MM.1S (cell line): ENCODE results near the gene LARGE1.

ENCODE experiments used
- DNase-seq: peaks from one replicate; pipeline ENCODE4 v3.0.0-alpha.2; 2015
- H2AFZ ChIP-seq: fragments of 300-600 bp; sonication (generic); 2 replicates; pipeline ENCODE4 v1.6.0; 2016; ENCODE audit warnings: antibody characterized with exemption, low read length
- H3F3A ChIP-seq: fragments of 300-600 bp; sonication (generic); 2 replicates; pipeline ENCODE4 v1.6.1; 2016; ENCODE audit warnings: mild to moderate bottlenecking, antibody characterized with exemption, low read length, moderate library complexity, mixed read lengths; ENCODE audit not compliant: insufficient read depth
- H3K27ac ChIP-seq: fragments of 300-600 bp; sonication (generic); 2 replicates; pipeline ENCODE4 v1.5.1; 2016; ENCODE audit warnings: mild to moderate bottlenecking, low read length
- H3K27me3 ChIP-seq: fragments of 300-600 bp; sonication (generic); replicated peaks from 2 replicates; pipeline ENCODE4 v1.6.0; 2016; ENCODE audit warnings: low read length; ENCODE audit not compliant: insufficient read depth
- H3K36me3 ChIP-seq: fragments of 300-600 bp; sonication (generic); replicated peaks from 2 replicates; pipeline ENCODE4 v1.6.1; 2016; ENCODE audit warnings: mild to moderate bottlenecking, low read length, mixed read lengths; ENCODE audit not compliant: insufficient read depth
- H3K4me1 ChIP-seq: fragments of 300-600 bp; sonication (generic); 2 replicates; pipeline ENCODE4 v1.6.1; 2016; ENCODE audit warnings: low read length, mixed read lengths
- H3K4me2 ChIP-seq: fragments of 300-600 bp; sonication (generic); 2 replicates; pipeline ENCODE4 v1.6.0; 2016; ENCODE audit warnings: low read depth, low read length
- H3K4me3 ChIP-seq: fragments of 300-600 bp; sonication (generic); 2 replicates; pipeline ENCODE4 v1.5.1; 2016; ENCODE audit warnings: low read length, mixed read lengths
- H3K79me2 ChIP-seq: fragments of 300-600 bp; sonication (generic); 2 replicates; pipeline ENCODE4 v1.6.1; 2016; ENCODE audit warnings: mixed run types, low read length, mixed read lengths
- H3K9ac ChIP-seq: fragments of 300-600 bp; sonication (generic); 2 replicates; pipeline ENCODE4 v1.6.1; 2016; ENCODE audit warnings: low read length, mixed read lengths
- H3K9me2 ChIP-seq: fragments of 300-600 bp; sonication (generic); replicated peaks from 2 replicates; pipeline ENCODE4 v1.6.1; 2016; ENCODE audit warnings: mild to moderate bottlenecking, low read length, mixed read lengths; ENCODE audit not compliant: insufficient read depth
- H3K9me3 ChIP-seq: fragments of 300-600 bp; sonication (generic); replicated peaks from 2 replicates; pipeline ENCODE4 v1.6.1; 2016; ENCODE audit warnings: mild to moderate bottlenecking, low read length, mixed read lengths; ENCODE audit not compliant: insufficient read depth
- H4K20me1 ChIP-seq: fragments of 300-600 bp; sonication (generic); 2 replicates; pipeline ENCODE4 v1.6.1; 2016; ENCODE audit warnings: mild to moderate bottlenecking, low read length, moderate library complexity, mixed read lengths; ENCODE audit not compliant: insufficient read depth
- EZH2 ChIP-seq: fragments of 300-600 bp; sonication (generic); optimal IDR thresholded peaks from 2 replicates; pipeline ENCODE3; 2017; ENCODE audit warnings: low read depth, mild to moderate bottlenecking, antibody characterized with exemption, low read length, mixed read lengths
- EZH2phosphoT487 ChIP-seq: fragments of 300-600 bp; sonication (generic); IDR thresholded peaks from 2 replicates; pipeline ENCODE4 v1.6.1; 2018; ENCODE audit warnings: antibody characterized with exemption, low read length
- TF ChIP-seq, protein P1 (sequence below): fragments of 300-600 bp; sonication (generic); IDR thresholded peaks from 2 replicates; pipeline ENCODE4 v1.5.1; 2016; ENCODE audit warnings: antibody characterized with exemption, low read length, mixed read lengths

The LARGE1 gene

DNA sequence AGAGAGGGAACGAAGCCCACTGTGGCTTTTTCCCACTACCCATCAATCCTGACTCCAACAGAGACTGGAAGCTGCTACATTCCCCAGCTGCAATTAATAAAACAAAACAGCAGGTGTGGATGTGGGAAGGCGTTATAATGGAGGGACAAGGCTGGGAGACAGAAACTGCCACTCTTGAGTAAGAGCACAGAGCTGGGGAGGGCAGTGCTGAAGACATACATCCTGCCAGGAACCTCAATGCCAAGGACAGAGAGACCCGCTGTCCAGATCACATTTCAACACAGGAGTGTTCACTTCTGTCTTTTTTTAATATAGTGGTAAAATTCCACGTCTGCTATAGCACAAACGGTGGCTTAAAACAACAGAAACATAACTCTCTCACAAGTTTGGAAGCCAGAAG lies 94.5 kb downstream of the LARGE1 start:
- H3K9ac ChIP-seq, result no peak overlapping the region
- no peak for DNase-seq
- H3K9me2 ChIP-seq, result no peaks in the 10 kb centered on the region
- no peaks in the 10 kb centered on the region for H3F3A ChIP-seq
- H3K4me2 ChIP-seq, result no peak overlapping the region
- no peaks in the 10 kb centered on the region for H3K27me3 ChIP-seq
- TF ChIP-seq EZH2 (no peak), EZH2phosphoT487 (no peak)
- TF ChIP-seq, protein P1, sequence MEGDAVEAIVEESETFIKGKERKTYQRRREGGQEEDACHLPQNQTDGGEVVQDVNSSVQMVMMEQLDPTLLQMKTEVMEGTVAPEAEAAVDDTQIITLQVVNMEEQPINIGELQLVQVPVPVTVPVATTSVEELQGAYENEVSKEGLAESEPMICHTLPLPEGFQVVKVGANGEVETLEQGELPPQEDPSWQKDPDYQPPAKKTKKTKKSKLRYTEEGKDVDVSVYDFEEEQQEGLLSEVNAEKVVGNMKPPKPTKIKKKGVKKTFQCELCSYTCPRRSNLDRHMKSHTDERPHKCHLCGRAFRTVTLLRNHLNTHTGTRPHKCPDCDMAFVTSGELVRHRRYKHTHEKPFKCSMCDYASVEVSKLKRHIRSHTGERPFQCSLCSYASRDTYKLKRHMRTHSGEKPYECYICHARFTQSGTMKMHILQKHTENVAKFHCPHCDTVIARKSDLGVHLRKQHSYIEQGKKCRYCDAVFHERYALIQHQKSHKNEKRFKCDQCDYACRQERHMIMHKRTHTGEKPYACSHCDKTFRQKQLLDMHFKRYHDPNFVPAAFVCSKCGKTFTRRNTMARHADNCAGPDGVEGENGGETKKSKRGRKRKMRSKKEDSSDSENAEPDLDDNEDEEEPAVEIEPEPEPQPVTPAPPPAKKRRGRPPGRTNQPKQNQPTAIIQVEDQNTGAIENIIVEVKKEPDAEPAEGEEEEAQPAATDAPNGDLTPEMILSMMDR, result no peak
- no peaks in the 10 kb centered on the region for H3K36me3 ChIP-seq
- peaks cover 25% of the 10 kb centered on the region for H3K4me1 ChIP-seq
- H4K20me1 ChIP-seq, result no peaks in the 10 kb centered on the region
- no peak overlapping the region for H3K27ac ChIP-seq
- H3K79me2 ChIP-seq, result peaks cover 95% of the 10 kb centered on the region
- H3K9me3 ChIP-seq, result no peaks in the 10 kb centered on the region
- H2AFZ ChIP-seq, result no peak overlapping the region
- no peak overlapping the region for H3K4me3 ChIP-seq

DNA sequence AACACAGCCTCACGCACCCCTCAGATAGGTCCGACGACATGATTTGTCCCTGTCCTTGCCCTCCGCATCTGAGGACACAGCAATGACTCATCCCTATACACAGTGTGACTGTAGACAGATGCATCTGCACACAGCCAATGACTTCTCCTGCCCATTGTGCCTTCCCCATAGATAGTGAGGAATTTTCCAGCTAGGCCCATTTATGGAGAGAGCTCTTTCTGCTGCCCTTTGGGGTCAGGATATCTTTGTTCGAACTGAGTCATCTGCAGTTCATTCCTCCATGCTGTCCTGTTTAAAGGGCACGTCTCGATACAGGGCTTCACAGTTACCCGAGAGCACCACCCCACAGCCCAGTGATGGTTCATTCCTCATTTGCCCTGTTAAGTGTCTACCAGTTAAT lies 96.7 kb downstream of the LARGE1 start:
- H4K20me1 ChIP-seq, result no peaks in the 10 kb centered on the region
- H3K9me2 ChIP-seq, result no peaks in the 10 kb centered on the region
- no peaks in the 10 kb centered on the region for H3K36me3 ChIP-seq
- H3K79me2 ChIP-seq, result peaks cover 79% of the 10 kb centered on the region
- no peak for TF ChIP-seq EZH2phosphoT487
- DNase-seq, result no peak
- H3F3A ChIP-seq, result no peaks in the 10 kb centered on the region
- H3K4me2 ChIP-seq, result no peak overlapping the region
- H2AFZ ChIP-seq, result no peak overlapping the region
- H3K27ac ChIP-seq, result no peak overlapping the region
- H3K9me3 ChIP-seq, result no peaks in the 10 kb centered on the region
- H3K4me3 ChIP-seq, result no peak overlapping the region
- H3K27me3 ChIP-seq, result no peaks in the 10 kb centered on the region
- H3K4me1 ChIP-seq, result peaks cover 6% of the 10 kb centered on the region; the same call in 1 of the 2 replicates
- H3K9ac ChIP-seq, result no peak overlapping the region

DNA sequence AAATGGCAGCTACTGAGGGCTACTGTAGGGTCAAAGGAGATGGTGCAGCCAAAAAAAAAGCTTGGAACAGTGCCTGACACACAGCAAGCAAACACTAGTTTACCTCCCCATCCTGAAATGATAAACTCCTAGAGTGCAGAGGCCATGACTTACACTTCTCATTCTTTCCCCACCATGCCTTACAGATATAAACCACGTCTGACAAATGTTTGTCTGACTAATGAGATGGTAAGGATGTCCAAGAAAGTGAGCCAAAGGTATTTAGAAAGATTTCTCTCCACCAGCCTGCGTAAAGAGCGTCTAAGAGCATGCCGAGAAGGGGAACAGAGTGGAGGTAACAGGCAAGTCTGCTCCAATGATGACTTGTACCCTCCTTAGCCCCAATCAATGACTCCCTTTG lies 99.0 kb downstream of the LARGE1 start:
- H3K4me1 ChIP-seq, result no peaks in the 10 kb centered on the region
- H3K9ac ChIP-seq, result no peak overlapping the region
- H3K9me3 ChIP-seq, result no peaks in the 10 kb centered on the region
- no peaks in the 10 kb centered on the region for H3K9me2 ChIP-seq
- no peaks in the 10 kb centered on the region for H3K36me3 ChIP-seq
- no peak overlapping the region for H2AFZ ChIP-seq
- H3F3A ChIP-seq, result no peaks in the 10 kb centered on the region
- H3K27me3 ChIP-seq, result no peaks in the 10 kb centered on the region
- DNase-seq, result no peak
- H4K20me1 ChIP-seq, result no peaks in the 10 kb centered on the region
- peaks cover 62% of the 10 kb centered on the region for H3K79me2 ChIP-seq
- TF ChIP-seq, protein P1, result no peak
- no peak for TF ChIP-seq EZH2
- TF ChIP-seq EZH2phosphoT487, result no peak
- H3K27ac ChIP-seq, result no peak overlapping the region
- no peak overlapping the region for H3K4me2 ChIP-seq
- no peak overlapping the region for H3K4me3 ChIP-seq

DNA sequence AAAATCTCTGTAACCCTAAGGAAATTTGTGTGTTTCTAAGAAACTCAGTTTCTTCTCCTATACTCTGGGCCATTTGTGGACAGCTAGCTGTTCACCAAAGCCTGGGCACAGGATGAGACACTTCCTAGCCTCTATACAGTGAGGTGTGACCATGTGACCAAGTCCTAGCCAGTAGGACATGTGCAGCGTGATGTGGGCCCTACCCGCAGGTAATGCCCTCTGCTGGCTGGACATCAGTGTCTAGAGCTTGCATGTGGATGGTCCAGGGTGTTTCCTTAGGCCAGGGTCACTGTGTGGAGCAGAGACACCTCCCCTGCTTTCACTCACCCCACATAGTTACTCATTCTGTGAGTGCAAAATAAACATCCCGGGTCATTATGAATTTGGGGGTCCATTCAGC lies 100.5 kb downstream of the LARGE1 start:
- H2AFZ ChIP-seq, result no peak overlapping the region
- H3K36me3 ChIP-seq, result no peaks in the 10 kb centered on the region
- no peaks in the 10 kb centered on the region for H4K20me1 ChIP-seq
- H3K9me2 ChIP-seq, result no peaks in the 10 kb centered on the region
- H3K4me2 ChIP-seq, result no peak overlapping the region
- no peaks in the 10 kb centered on the region for H3K9me3 ChIP-seq
- no peak overlapping the region for H3K27ac ChIP-seq
- H3K79me2 ChIP-seq, result peaks cover 62% of the 10 kb centered on the region
- no peak overlapping the region for H3K4me3 ChIP-seq
- no peaks in the 10 kb centered on the region for H3F3A ChIP-seq
- no peak for DNase-seq
- H3K9ac ChIP-seq, result no peak overlapping the region
- no peak for TF ChIP-seq EZH2phosphoT487
- TF ChIP-seq, protein P1, result no peak
- TF ChIP-seq EZH2, result no peak
- no peaks in the 10 kb centered on the region for H3K4me1 ChIP-seq
- no peaks in the 10 kb centered on the region for H3K27me3 ChIP-seq
